A204.1 (cell line): ENCODE measurements around the gene YJEFN3.

Experiments used
- FAIRE-seq: peaks from 2 replicates; lab custom pipeline; 2012; peaks lifted over from hg19 to GRCh38; lab: Jason Lieb, UNC

Gene YJEFN3

GRCh38 chr19:19498255-19498991 lies 30.3 kb upstream of the YJEFN3 start:
- FAIRE-seq, result no peak

- FAIRE-seq, result no peak
Measured at GRCh38 chr19:19499272-19499995, 29.3 kb upstream of the YJEFN3 start.

GRCh38 chr19:19500975-19501644 lies 27.6 kb upstream of the YJEFN3 start:
- no peak for FAIRE-seq

- no peak for FAIRE-seq
Measured at GRCh38 chr19:19501798-19502197, 26.9 kb upstream of the YJEFN3 start.

- no peak for FAIRE-seq
Measured at GRCh38 chr19:19502281-19502680, 26.4 kb upstream of the YJEFN3 start.

GRCh38 chr19:19502808-19503602 lies 25.7 kb upstream of the YJEFN3 start:
- no peak for FAIRE-seq

- no peak for FAIRE-seq
Measured at GRCh38 chr19:19504754-19505668, 23.7 kb upstream of the YJEFN3 start.

- no peak for FAIRE-seq
Measured at GRCh38 chr19:19505669-19506326, 22.9 kb upstream of the YJEFN3 start.

- FAIRE-seq, result no peak
Measured at GRCh38 chr19:19506592-19506991, 22.1 kb upstream of the YJEFN3 start.

- FAIRE-seq, result no peak
Measured at GRCh38 chr19:19507354-19507753, 21.4 kb upstream of the YJEFN3 start.

GRCh38 chr19:19508217-19508616 lies 20.5 kb upstream of the YJEFN3 start:
- FAIRE-seq, result no peak

- no peak for FAIRE-seq
Measured at GRCh38 chr19:19510432-19510831, 18.3 kb upstream of the YJEFN3 start.

GRCh38 chr19:19513682-19514081 lies 15.0 kb upstream of the YJEFN3 start:
- FAIRE-seq, result no peak

GRCh38 chr19:19514215-19514657 lies 14.5 kb upstream of the YJEFN3 start:
- FAIRE-seq, result no peak

- FAIRE-seq, result no peak
Measured at GRCh38 chr19:19514881-19515641, 13.7 kb upstream of the YJEFN3 start, which contains the start of gene TSSK6. Gene TSSK6 (minus strand): TSS chr19:19515548. CDS start chr19:19515427, 121 bp downstream.

GRCh38 chr19:19515642-19516519 lies 12.8 kb upstream of the YJEFN3 start, which contains the start of gene NDUFA13:
Gene NDUFA13 (plus strand): TSS chr19:19516225. CDS start chr19:19516239, 14 bp downstream.
- no peak for FAIRE-seq

GRCh38 chr19:19517235-19517619 lies 11.5 kb upstream of the YJEFN3 start:
- FAIRE-seq, result no peak

- FAIRE-seq, result no peak
Measured at GRCh38 chr19:19520989-19521388, 7.7 kb upstream of the YJEFN3 start.

GRCh38 chr19:19523177-19523576 lies 5.5 kb upstream of the YJEFN3 start:
- FAIRE-seq, result no peak
